ENCODE results near the gene TEKTIP1. TPM values are rescaled to one million over a fixed set of nuclear protein-coding genes. Genes with fewer than 3 reads are reported as not detected.

The TEKTIP1 gene
- total RNA-seq, 1 experiment from 2014 or later, result 1.3 TPM

DNA sequence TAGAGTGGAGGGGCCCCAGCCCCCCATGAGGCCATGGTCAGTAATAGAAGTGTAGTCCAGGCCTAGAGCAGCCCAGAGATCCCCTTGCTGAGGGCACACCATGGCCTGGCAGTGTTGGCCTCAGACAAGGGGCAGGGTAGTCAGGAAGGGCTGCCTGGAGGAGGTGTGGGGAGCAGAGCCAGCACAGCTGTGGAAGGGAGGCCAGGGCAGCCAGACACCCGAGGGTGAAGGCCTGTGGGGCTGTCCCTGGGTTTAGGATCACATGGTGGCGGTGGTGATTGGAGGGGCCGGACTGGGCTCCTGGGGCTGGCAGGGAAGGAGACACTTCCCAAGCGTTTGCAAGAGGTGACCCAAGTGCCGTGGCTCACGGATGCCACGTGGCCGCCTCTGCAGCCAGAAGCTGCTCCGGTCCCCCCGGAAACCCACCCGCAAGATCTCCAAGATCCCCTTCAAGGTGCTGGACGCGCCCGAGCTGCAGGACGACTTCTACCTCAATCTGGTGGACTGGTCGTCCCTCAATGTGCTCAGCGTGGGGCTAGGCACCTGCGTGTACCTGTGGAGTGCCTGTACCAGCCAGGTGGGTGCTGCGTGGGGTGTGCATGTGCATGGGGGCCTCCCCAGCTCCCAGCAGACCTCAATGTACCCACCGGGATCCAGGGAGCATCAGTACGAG is 11.6 kb upstream of the TEKTIP1 start:
- H2AFZ ChIP-seq (ENCODE audit: low read length), result no peak overlapping the region
- H3K27me3 ChIP-seq (ENCODE audit: insufficient read depth, low read length), result no peaks in the 10 kb centered on the region
- H2BK5ac ChIP-seq (ENCODE audit: insufficient read length, low read length), result no peak overlapping the region
- no CpG with 5 or more reads among the region's 21 CpGs for WGBS (ENCODE audit: extremely low coverage, insufficient read length, low lambda C conversion rate)
- no peak overlapping the region for H3K9ac ChIP-seq (ENCODE audit: extremely low read depth, insufficient read length, low read length)
- Mint-ChIP-seq H3K4me1 (no peaks in the 10 kb centered on the region), H3K4me3 (no peak overlapping the region), H3K36me3 (ENCODE audit: insufficient read depth in 1 of 3, low read depth in 3 of 3) (peaks cover 12 to 32% (median 31%) of the 10 kb centered on the region in 3 experiments; a peak in 6 of 7 replicates), H3K27me3 (ENCODE audit: low read depth) (no peaks in the 10 kb centered on the region), H3K27ac (no peak overlapping the region), H3K9me3 (no peaks in the 10 kb centered on the region)
- DNase-seq, result no peak
- no peak overlapping the region for H3T11ph ChIP-seq (ENCODE audit: low read length)
- H3K56ac ChIP-seq (ENCODE audit: insufficient read length, low read depth, low read length), result no peak overlapping the region
- no peaks in the 10 kb centered on the region for H3K9me3 ChIP-seq (ENCODE audit: control insufficient read depth, low read depth, low read length)
- no peaks in the 10 kb centered on the region for H3K79me1 ChIP-seq (ENCODE audit: insufficient read depth, low read depth, low read length, poor library complexity, severe bottlenecking)
- H2BK120ac ChIP-seq (ENCODE audit: low read depth, low read length, poor library complexity, severe bottlenecking), result no peak overlapping the region
- no peak overlapping the region for H3K4me2 ChIP-seq (ENCODE audit: insufficient read depth, insufficient read length, low read length)
- no peaks in the 10 kb centered on the region for H3K4me1 ChIP-seq (ENCODE audit: insufficient read depth, low read length)
- no peaks in the 10 kb centered on the region for H3K79me2 ChIP-seq (ENCODE audit: insufficient read depth, low read length)
- no peak overlapping the region for H4K91ac ChIP-seq (ENCODE audit: insufficient read length, low read depth, low read length)
- H3K23ac ChIP-seq (ENCODE audit: insufficient read length, low read depth, low read length), result no peak overlapping the region
- no peak overlapping the region for H3K27ac ChIP-seq (ENCODE audit: insufficient read length, low read depth, low read length)
- H2AK5ac ChIP-seq (ENCODE audit: insufficient read length, low read length), result no peak overlapping the region
- H2BK15ac ChIP-seq (ENCODE audit: low read depth, low read length), result no peak overlapping the region
- H2BK20ac ChIP-seq (ENCODE audit: low read depth, low read length, poor library complexity, severe bottlenecking), result no peak overlapping the region
- H2BK12ac ChIP-seq (ENCODE audit: insufficient read length, low read depth, low read length), result no peak overlapping the region
- H3K14ac ChIP-seq (ENCODE audit: insufficient read depth, low read length), result no peak overlapping the region
- no peak overlapping the region for H3K4ac ChIP-seq (ENCODE audit: low read depth, low read length)
- no peaks in the 10 kb centered on the region for H3K23me2 ChIP-seq (ENCODE audit: insufficient read length, low read depth, low read length, poor library complexity, severe bottlenecking)
- H4K20me1 ChIP-seq (ENCODE audit: control insufficient read depth, insufficient read depth, insufficient read length), result no peaks in the 10 kb centered on the region
- TF ChIP-seq, protein P1, sequence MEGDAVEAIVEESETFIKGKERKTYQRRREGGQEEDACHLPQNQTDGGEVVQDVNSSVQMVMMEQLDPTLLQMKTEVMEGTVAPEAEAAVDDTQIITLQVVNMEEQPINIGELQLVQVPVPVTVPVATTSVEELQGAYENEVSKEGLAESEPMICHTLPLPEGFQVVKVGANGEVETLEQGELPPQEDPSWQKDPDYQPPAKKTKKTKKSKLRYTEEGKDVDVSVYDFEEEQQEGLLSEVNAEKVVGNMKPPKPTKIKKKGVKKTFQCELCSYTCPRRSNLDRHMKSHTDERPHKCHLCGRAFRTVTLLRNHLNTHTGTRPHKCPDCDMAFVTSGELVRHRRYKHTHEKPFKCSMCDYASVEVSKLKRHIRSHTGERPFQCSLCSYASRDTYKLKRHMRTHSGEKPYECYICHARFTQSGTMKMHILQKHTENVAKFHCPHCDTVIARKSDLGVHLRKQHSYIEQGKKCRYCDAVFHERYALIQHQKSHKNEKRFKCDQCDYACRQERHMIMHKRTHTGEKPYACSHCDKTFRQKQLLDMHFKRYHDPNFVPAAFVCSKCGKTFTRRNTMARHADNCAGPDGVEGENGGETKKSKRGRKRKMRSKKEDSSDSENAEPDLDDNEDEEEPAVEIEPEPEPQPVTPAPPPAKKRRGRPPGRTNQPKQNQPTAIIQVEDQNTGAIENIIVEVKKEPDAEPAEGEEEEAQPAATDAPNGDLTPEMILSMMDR (conservative IDR thresholded peaks at IDR 0.05), result no peak
- no peak overlapping the region for H3K18ac ChIP-seq (ENCODE audit: insufficient read length, low read depth, low read length)
- H4K8ac ChIP-seq (replicated peaks; ENCODE audit: insufficient read length, low read depth, low read length), result no peak overlapping the region
- H4K5ac ChIP-seq (ENCODE audit: insufficient read length, low read depth, low read length), result no peak overlapping the region
